Activated CD8-positive, alpha-beta T cell treated with anti-CD3 and anti-CD28 coated beads for 36 hours (primary cell): ENCODE measurements around the gene FBLN1. TPM values are rescaled to one million over a fixed set of nuclear protein-coding genes. Genes with fewer than 3 reads are reported as not detected.

Source experiments
- ATAC-seq: fragments of 200-7000 bp; cut with Tn5 transposase; one replicate; pipeline ENCODE4 v1.10.0; 2021; ENCODE audit warnings: mild to moderate bottlenecking, moderate library complexity
- CTCF ChIA-PET: fragments of 350-600 bp; sonication (Branson Sonifier 250); formaldehyde crosslinking; loops from one replicate; lab custom pipeline; 2021; ENCODE audit warnings: antibody characterized with exemption; lab: Charles Lee
- POLR2A ChIA-PET: fragments of 350-600 bp; sonication (Branson Sonifier 250); formaldehyde crosslinking; loops from one replicate; lab custom pipeline; 2021; ENCODE audit warnings: antibody characterized with exemption; lab: Charles Lee
- DNase-seq: peaks from one replicate; pipeline ENCODE4 v3.0.0-alpha.2; 2020
- H3K27ac Mint-ChIP-seq: one replicate; pipeline ENCODE4 v1.8.0; 2021; ENCODE audit warnings: mild to moderate bottlenecking, mixed read lengths
- H3K27me3 Mint-ChIP-seq: one replicate; pipeline ENCODE4 v1.8.0; 2021; ENCODE audit warnings: mixed read lengths
- H3K36me3 Mint-ChIP-seq: one replicate; pipeline ENCODE4 v1.8.0; 2021; ENCODE audit warnings: low read depth, mixed read lengths
- H3K4me1 Mint-ChIP-seq: one replicate; pipeline ENCODE4 v1.8.0; 2021; ENCODE audit warnings: low read depth, mixed read lengths
- H3K4me3 Mint-ChIP-seq: one replicate; pipeline ENCODE4 v1.8.0; 2021; ENCODE audit warnings: mild to moderate bottlenecking, moderate library complexity, mixed read lengths
- H3K9me3 Mint-ChIP-seq: one replicate; pipeline ENCODE4 v1.8.0; 2021; ENCODE audit warnings: mixed read lengths
- intact Hi-C: fragments of 100-400 bp; cut with micrococcal nuclease; formaldehyde crosslinking; loops from one replicate; pipeline ENCODE4 v1.10.0; 2022
- total RNA-seq, 2 experiments: library from RNA; stranded (reverse); gene quantifications; one replicate each; pipeline ENCODE4 v1.2.3, GENCODE V29; 2021
- TF ChIP-seq, protein P1 (sequence below): fragments of 200-600 bp; IDR thresholded peaks from one replicate; pipeline ENCODE4 v1.8.0; 2022; ENCODE audit warnings: antibody characterized with exemption, mild to moderate bottlenecking

The FBLN1 gene
- total RNA-seq, 2 experiments from 2014 or later = 0.56 TPM; not detected in 1

DNA sequence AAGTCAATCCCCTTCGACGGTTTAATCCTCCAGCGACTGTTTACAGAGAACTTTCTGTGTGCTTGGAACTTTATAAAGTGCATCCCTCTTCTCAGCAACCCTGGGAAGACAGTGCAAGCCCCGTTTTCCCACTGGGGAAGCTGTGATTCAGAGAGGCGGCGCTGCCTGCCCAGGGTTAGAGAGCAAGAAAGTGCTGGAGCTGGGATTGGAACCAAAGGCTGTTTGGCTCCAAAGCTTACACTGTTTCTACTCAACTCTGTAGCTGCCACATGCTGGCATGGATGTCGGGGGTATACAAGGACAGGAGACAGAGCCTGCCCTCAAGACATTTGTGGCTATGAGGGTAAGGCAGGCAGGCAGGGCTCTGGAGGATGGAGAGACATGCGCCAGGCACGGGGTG is 13.0 kb downstream of the FBLN1 start:
- H3K4me3 Mint-ChIP-seq = no peak overlapping the region
- H3K27me3 Mint-ChIP-seq = no peaks in the 10 kb centered on the region
- CTCF ChIA-PET = no interaction called here
- POLR2A ChIA-PET = no interaction called here
- H3K27ac Mint-ChIP-seq = no peak overlapping the region
- H3K9me3 Mint-ChIP-seq = no peaks in the 10 kb centered on the region
- no peaks in the 10 kb centered on the region for H3K4me1 Mint-ChIP-seq
- no peak for ATAC-seq
- no peaks in the 10 kb centered on the region for H3K36me3 Mint-ChIP-seq
- TF ChIP-seq, protein P1, sequence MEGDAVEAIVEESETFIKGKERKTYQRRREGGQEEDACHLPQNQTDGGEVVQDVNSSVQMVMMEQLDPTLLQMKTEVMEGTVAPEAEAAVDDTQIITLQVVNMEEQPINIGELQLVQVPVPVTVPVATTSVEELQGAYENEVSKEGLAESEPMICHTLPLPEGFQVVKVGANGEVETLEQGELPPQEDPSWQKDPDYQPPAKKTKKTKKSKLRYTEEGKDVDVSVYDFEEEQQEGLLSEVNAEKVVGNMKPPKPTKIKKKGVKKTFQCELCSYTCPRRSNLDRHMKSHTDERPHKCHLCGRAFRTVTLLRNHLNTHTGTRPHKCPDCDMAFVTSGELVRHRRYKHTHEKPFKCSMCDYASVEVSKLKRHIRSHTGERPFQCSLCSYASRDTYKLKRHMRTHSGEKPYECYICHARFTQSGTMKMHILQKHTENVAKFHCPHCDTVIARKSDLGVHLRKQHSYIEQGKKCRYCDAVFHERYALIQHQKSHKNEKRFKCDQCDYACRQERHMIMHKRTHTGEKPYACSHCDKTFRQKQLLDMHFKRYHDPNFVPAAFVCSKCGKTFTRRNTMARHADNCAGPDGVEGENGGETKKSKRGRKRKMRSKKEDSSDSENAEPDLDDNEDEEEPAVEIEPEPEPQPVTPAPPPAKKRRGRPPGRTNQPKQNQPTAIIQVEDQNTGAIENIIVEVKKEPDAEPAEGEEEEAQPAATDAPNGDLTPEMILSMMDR = no peak
- intact Hi-C loops = no loop called here
- DNase-seq = no peak

DNA sequence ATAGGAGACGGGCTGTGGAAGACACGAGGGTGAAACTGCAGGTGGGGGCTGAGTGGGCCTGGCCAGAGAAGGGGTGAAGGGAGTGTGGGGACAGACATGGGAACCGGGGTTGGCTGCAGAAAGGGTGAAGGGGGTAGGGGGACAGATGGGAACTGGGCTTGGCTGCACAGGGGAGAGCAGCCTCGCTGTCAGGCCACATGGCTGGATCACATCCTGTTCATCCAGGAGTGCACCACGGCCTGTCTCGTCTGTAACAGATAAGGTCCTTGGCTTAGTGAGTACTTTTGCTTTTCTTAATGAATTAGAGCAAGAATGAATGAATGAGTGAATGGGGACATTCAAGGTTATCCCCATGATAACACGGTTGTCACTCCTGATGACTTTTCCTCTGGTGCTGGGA is 13.5 kb downstream of the FBLN1 start:
- intact Hi-C loops = no loop called here
- H3K9me3 Mint-ChIP-seq = no peaks in the 10 kb centered on the region
- no peak overlapping the region for H3K27ac Mint-ChIP-seq
- CTCF ChIA-PET = no interaction called here
- no peak for ATAC-seq
- no peak overlapping the region for H3K4me3 Mint-ChIP-seq
- no peaks in the 10 kb centered on the region for H3K4me1 Mint-ChIP-seq
- POLR2A ChIA-PET = no interaction called here
- TF ChIP-seq, protein P1 = no peak
- H3K27me3 Mint-ChIP-seq = no peaks in the 10 kb centered on the region
- H3K36me3 Mint-ChIP-seq = no peaks in the 10 kb centered on the region
- DNase-seq = no peak

DNA sequence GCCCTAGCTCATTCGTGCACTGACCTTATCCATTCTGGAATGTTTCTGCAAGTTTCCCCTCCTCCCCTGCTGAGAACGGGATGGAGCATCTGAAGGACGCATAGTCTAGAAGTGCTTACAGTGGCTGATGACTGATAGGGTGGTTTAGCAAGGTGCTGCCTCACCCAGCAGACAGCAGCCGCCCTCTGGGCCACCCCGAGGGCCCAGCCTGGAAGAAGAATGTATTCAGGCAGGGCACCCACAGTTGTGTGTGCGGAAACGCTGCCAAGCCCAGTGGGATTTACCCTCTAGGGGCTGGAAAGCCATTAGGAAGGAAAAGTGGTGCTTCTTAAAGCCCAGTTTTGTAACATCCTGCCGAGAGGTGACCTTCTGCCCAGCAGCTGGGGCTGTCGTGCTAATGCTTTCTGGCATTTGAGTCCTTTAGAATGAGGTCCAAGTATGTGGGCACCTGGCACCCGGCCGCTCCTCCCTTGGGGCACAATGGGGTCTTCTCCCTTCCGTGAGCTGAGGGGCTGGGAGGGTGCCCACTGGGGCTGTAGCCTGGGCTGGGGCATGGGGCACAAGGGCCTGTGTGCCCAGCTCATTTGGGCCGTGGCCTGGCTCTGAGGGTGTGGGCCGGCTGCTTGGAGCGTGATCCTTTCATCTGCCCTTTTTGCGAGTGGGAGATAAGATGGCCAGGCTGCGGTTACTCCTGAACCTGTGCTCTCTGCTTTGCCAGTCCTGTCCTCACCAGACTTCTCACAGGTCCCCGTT is 14.4 kb downstream of the FBLN1 start:
- ATAC-seq (no peak), DNase-seq (no peak)
- H3K36me3 Mint-ChIP-seq = no peaks in the 10 kb centered on the region
- TF ChIP-seq, protein P1 = no peak
- no peaks in the 10 kb centered on the region for H3K27me3 Mint-ChIP-seq
- intact Hi-C loops = no loop called here
- H3K27ac Mint-ChIP-seq = no peak overlapping the region
- CTCF ChIA-PET = no interaction called here
- no peak overlapping the region for H3K4me3 Mint-ChIP-seq
- no peaks in the 10 kb centered on the region for H3K4me1 Mint-ChIP-seq
- POLR2A ChIA-PET = no interaction called here
- H3K9me3 Mint-ChIP-seq = no peaks in the 10 kb centered on the region

DNA sequence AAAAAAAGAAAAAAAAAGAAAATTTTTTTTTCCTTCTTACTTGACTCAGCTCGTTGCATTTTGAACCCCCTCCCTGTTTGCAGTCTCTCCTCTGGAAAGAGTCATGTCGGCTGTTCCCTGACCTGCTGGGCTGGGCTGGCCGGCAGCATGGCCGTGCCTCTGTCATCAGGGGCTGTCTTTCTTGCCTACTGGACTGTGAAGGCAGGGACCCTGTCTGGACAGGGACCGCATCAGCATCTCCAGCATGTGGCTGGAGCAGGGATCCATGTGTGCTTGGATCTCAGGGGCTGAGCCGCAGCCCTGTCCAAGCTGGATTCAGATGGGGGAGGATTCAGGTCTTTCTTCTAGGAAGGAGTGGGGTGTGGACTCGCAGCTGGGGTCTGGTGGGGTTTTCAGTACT is 15.5 kb downstream of the FBLN1 start:
- Mint-ChIP-seq H3K4me3 (no peak overlapping the region), H3K27ac (no peak overlapping the region), H3K9me3 (no peaks in the 10 kb centered on the region), H3K4me1 (no peaks in the 10 kb centered on the region), H3K36me3 (no peaks in the 10 kb centered on the region), H3K27me3 (no peaks in the 10 kb centered on the region)
- no peak for DNase-seq
- POLR2A ChIA-PET = no interaction called here
- ATAC-seq = no peak
- intact Hi-C loops = no loop called here
- TF ChIP-seq, protein P1 = no peak
- CTCF ChIA-PET = no interaction called here

DNA sequence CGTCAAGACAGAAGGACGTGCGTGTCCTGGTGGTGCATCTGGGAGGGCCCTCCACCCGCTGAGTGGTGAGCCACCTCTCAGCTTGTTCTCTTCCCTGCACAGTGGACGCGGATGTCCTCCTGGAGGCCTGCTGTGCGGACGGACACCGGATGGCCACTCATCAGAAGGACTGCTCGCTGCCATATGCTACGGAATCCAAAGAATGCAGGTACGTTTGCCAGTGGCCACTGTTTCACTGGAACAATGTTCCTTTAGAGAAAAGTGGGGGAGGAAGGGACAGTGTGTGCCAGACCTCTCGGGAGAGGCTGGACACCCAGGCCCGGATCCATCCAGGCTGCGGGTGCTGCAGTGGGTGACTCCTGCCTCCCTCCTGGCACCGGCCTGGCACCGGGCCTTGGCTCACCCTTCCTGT is 15.9 kb downstream of the FBLN1 start:
- no peak overlapping the region for H3K4me3 Mint-ChIP-seq
- ChIA-PET CTCF (no interaction called here), POLR2A (no interaction called here)
- DNase-seq (no peak), ATAC-seq (no peak)
- TF ChIP-seq, protein P1 = no peak
- H3K9me3 Mint-ChIP-seq = no peaks in the 10 kb centered on the region
- H3K27me3 Mint-ChIP-seq = no peaks in the 10 kb centered on the region
- H3K27ac Mint-ChIP-seq = no peak overlapping the region
- no peaks in the 10 kb centered on the region for H3K36me3 Mint-ChIP-seq
- intact Hi-C loops = no loop called here
- no peaks in the 10 kb centered on the region for H3K4me1 Mint-ChIP-seq
